Fibroblast of lung (primary cell): ENCODE results near the gene ALDH7A1. TPM values are rescaled to one million over a fixed set of nuclear protein-coding genes. Genes with fewer than 3 reads are reported as not detected.

Experiments
- DNase-seq, 2 donors: peaks; one replicate each; pipeline versions ENCODE4 v3.0.0 to v3.0.0-alpha.2; 2010; ENCODE audit warnings: low read depth in 2 of 2
- H2AFZ ChIP-seq: 2 replicates; pipeline ENCODE4 v1.5.1; 2012; ENCODE audit warnings: low read length, control low read depth, inconsistent platforms
- H3K27ac ChIP-seq: 2 replicates; pipeline ENCODE4 v1.5.1; 2011; ENCODE audit warnings: low read length, control low read depth; ENCODE audit not compliant: insufficient read depth
- H3K27me3 ChIP-seq: 2 replicates; pipeline ENCODE4 v1.5.1; 2011; ENCODE audit warnings: mild to moderate bottlenecking, low read length; ENCODE audit not compliant: control insufficient read depth, insufficient read depth
- H3K36me3 ChIP-seq: 2 replicates; pipeline ENCODE4 v1.5.1; 2011; ENCODE audit warnings: low read length; ENCODE audit not compliant: control insufficient read depth, insufficient read depth
- H3K4me1 ChIP-seq: 2 replicates; pipeline ENCODE4 v1.5.1; 2011; ENCODE audit warnings: low read length; ENCODE audit not compliant: control insufficient read depth, insufficient read depth; ENCODE audit errors: extremely low read depth
- H3K4me2 ChIP-seq: 2 replicates; pipeline ENCODE4 v1.5.1; 2011; ENCODE audit warnings: low read length, control low read depth; ENCODE audit not compliant: insufficient read depth; ENCODE audit errors: extremely low read depth
- H3K4me3 ChIP-seq, 4 experiments: fragments of 200-600 bp in 1 of 4; sonication (generic) in 1 of 4; replicated peaks in 1 of 4; 2 replicates each; pipeline ENCODE4 v1.5.1; 2011 to 2016; ENCODE audit warnings: low read length in 4 of 4, low read depth in 3 of 4, mild to moderate bottlenecking in 3 of 4, control low read depth in 2 of 4, inconsistent platforms in 1 of 4, mixed read lengths in 1 of 4; ENCODE audit not compliant: insufficient read depth in 1 of 4; ENCODE audit errors: control extremely low read depth in 1 of 4
- H3K79me2 ChIP-seq: 2 replicates; pipeline ENCODE4 v1.5.1; 2012; ENCODE audit warnings: mild to moderate bottlenecking, low read length, inconsistent platforms; ENCODE audit not compliant: control insufficient read depth, insufficient read depth
- H3K9ac ChIP-seq: 2 replicates; pipeline ENCODE4 v1.5.1; 2011; ENCODE audit warnings: mild to moderate bottlenecking, low read length, control low read depth; ENCODE audit not compliant: insufficient read depth
- H3K9me3 ChIP-seq: 2 replicates; pipeline ENCODE4 v1.5.1; 2012; ENCODE audit warnings: low read depth, low read length; ENCODE audit not compliant: control insufficient read depth, insufficient read depth
- H4K20me1 ChIP-seq: 2 replicates; pipeline ENCODE4 v1.5.1; 2011; ENCODE audit warnings: low read length; ENCODE audit not compliant: control insufficient read depth, insufficient read depth; ENCODE audit errors: extremely low read depth
- EZH2 ChIP-seq: IDR thresholded peaks from 2 replicates; pipeline ENCODE4 v1.5.1; 2012; ENCODE audit warnings: low read length, control low read depth, mild to moderate bottlenecking; ENCODE audit errors: missing control alignments
- polyA plus RNA-seq, 2 donors: library from polyadenylated mRNA; depleted of rRNA in 1 of 2; stranded (reverse) in 1 of 2; unstranded in 1 of 2; fragments of >200 nt; gene quantifications; 2 replicates each; pipeline ENCODE4 v1.2.1, GENCODE V29; 2011 to 2012; ENCODE audit warnings: missing spikeins in 1 of 2
- total RNA-seq: library from RNA; depleted of rRNA; stranded (reverse); fragments of >200 nt; gene quantifications from 2 replicates; pipeline ENCODE4 v1.2.1, GENCODE V29; 2014
- TF ChIP-seq, protein P1 (sequence below), 2 donors: IDR thresholded peaks in 1 of 2; conservative IDR thresholded peaks in 1 of 2; 1 replicate in 1 of 2; 2 replicates in 1 of 2; pipeline ENCODE4 v1.5.1; 2011 to 2012; ENCODE audit warnings: low read length in 2 of 2, control low read depth in 1 of 2, inconsistent platforms in 1 of 2, low read depth in 1 of 2, mild to moderate bottlenecking in 1 of 2

Gene ALDH7A1
- total and polyA plus RNA-seq, 2 donors (not counting 1 experiment from before 2014, with no cell fraction given): 44.8 to 53.3 TPM

DNA sequence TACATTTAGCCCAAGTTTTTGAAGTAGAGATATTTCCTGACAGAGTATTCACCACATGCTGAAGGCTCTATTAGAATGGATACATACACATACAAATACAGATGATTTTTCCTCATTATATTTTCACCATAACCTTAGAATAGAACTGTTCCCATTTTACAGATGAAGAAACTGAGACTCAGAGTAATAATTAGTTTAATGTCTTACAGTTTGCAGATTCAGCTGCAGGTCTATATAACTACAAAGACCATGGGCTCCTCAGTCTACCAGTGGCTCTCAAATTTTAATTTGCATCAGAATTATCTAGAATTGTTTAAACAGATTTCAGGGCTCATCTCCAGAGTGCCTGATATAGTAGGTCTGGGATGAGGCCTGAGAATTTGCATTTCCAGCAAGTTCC, 107.4 kb downstream of the ALDH7A1 start:
- H3K27ac ChIP-seq: no peak overlapping the region
- no peaks in the 10 kb centered on the region for H3K79me2 ChIP-seq
- DNase-seq: no peak
- no peak overlapping the region for H2AFZ ChIP-seq
- H3K36me3 ChIP-seq: peaks cover 12% of the 10 kb centered on the region
- no peak overlapping the region for H3K4me3 ChIP-seq
- TF ChIP-seq, protein P1, sequence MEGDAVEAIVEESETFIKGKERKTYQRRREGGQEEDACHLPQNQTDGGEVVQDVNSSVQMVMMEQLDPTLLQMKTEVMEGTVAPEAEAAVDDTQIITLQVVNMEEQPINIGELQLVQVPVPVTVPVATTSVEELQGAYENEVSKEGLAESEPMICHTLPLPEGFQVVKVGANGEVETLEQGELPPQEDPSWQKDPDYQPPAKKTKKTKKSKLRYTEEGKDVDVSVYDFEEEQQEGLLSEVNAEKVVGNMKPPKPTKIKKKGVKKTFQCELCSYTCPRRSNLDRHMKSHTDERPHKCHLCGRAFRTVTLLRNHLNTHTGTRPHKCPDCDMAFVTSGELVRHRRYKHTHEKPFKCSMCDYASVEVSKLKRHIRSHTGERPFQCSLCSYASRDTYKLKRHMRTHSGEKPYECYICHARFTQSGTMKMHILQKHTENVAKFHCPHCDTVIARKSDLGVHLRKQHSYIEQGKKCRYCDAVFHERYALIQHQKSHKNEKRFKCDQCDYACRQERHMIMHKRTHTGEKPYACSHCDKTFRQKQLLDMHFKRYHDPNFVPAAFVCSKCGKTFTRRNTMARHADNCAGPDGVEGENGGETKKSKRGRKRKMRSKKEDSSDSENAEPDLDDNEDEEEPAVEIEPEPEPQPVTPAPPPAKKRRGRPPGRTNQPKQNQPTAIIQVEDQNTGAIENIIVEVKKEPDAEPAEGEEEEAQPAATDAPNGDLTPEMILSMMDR (conservative IDR thresholded peaks at IDR 0.05 in 1 of 2, IDR thresholded peaks at IDR 0.05 in 1 of 2; ENCODE audit: low read depth in 1 of 2, low read length in 2 of 2): no peak
- TF ChIP-seq EZH2: no peak
- H3K4me1 ChIP-seq: no peaks in the 10 kb centered on the region
- H3K9me3 ChIP-seq: no peaks in the 10 kb centered on the region
- no peaks in the 10 kb centered on the region for H3K27me3 ChIP-seq
- H3K9ac ChIP-seq: no peak overlapping the region
- no peak overlapping the region for H3K4me2 ChIP-seq
- no peaks in the 10 kb centered on the region for H4K20me1 ChIP-seq

DNA sequence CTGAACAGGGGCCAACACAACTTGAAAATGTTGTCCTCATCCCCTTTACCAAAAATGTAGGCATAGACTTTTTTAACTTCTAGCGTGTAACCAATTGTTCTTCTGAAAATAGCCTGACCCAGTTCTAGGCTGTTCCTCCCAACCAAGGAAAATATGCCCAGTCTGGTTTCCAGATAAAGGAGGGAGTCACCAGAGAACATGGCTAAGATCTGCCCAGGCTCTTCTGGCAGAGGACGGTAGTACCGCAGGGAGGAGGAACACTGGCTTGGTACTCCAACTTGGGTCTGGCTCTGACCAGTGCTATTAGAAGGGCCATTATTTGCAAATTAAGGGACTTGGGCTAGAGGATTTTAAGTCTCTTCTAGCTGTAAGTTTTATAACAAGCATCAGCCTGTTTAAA, 108.7 kb downstream of the ALDH7A1 start:
- H3K9ac ChIP-seq: no peak overlapping the region
- H3K79me2 ChIP-seq: no peaks in the 10 kb centered on the region
- peaks cover 10% of the 10 kb centered on the region for H3K36me3 ChIP-seq

DNA sequence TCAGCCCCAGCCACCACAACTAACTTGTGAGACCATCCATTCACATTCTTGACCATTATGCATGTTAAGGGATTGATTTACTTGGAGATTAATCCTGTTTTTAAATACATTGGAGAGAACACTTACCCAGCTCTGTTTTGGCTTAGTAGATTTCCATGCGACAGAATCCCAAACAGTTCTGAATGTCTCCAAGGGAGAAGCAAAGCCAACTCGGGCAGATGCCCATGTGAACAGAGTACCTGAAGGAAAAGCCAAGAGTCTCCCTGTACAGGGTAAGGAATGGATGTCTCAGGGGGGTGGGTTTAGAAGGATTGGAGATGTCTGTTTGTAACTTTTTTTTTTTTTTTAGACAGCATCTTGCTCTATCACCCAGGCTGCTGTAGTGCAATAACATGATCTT, 110.8 kb downstream of the ALDH7A1 start:
- H3K9me3 ChIP-seq: no peaks in the 10 kb centered on the region
- no peaks in the 10 kb centered on the region for H3K79me2 ChIP-seq
- H2AFZ ChIP-seq: no peak overlapping the region
- no peak overlapping the region for H3K4me2 ChIP-seq
- no peak overlapping the region for H3K27ac ChIP-seq
- H4K20me1 ChIP-seq: no peaks in the 10 kb centered on the region
- no peak for DNase-seq
- H3K27me3 ChIP-seq: no peaks in the 10 kb centered on the region
- no peaks in the 10 kb centered on the region for H3K4me1 ChIP-seq
- no peak overlapping the region for H3K9ac ChIP-seq
- H3K4me3 ChIP-seq: no peak overlapping the region
- TF ChIP-seq EZH2: no peak
- TF ChIP-seq, protein P1 (conservative IDR thresholded peaks at IDR 0.05 in 1 of 2, IDR thresholded peaks at IDR 0.05 in 1 of 2; ENCODE audit: low read depth in 1 of 2, low read length in 2 of 2): no peak
- H3K36me3 ChIP-seq: peaks cover 10% of the 10 kb centered on the region

More for the DNA sequence above, 108.7 kb downstream of the ALDH7A1 start:
- TF ChIP-seq EZH2: no peak
- TF ChIP-seq, protein P1 (conservative IDR thresholded peaks at IDR 0.05 in 1 of 2, IDR thresholded peaks at IDR 0.05 in 1 of 2; ENCODE audit: low read depth in 1 of 2, low read length in 2 of 2): no peak
- DNase-seq: no peak
- no peak overlapping the region for H3K27ac ChIP-seq
- no peak overlapping the region for H2AFZ ChIP-seq
- no peaks in the 10 kb centered on the region for H3K9me3 ChIP-seq
- no peaks in the 10 kb centered on the region for H4K20me1 ChIP-seq
- H3K4me3 ChIP-seq: no peak overlapping the region
- H3K4me1 ChIP-seq: no peaks in the 10 kb centered on the region
- H3K4me2 ChIP-seq: no peak overlapping the region
- no peaks in the 10 kb centered on the region for H3K27me3 ChIP-seq
